Right lobe of liver (tissue), 4 donors: Measurements from ENCODE around the gene NOL4L.

Experiments
- CTCF ChIP-seq, 4 donors: fragments of 200-600 bp in 3 of 4; fragments of 450-650 bp in 1 of 4; IDR thresholded peaks; one replicate each; pipeline versions ENCODE4 v1.5.1 to v1.8.0; 2016 to 2022; ENCODE audit warnings: antibody characterized with exemption in 4 of 4, mild to moderate bottlenecking in 2 of 4
- POLR2A ChIP-seq: fragments of 450-650 bp; IDR thresholded peaks from one replicate; pipeline ENCODE4 v1.6.1; 2017; ENCODE audit warnings: antibody characterized with exemption, mild to moderate bottlenecking
- donor health status: DM: no; HTN: no; CAD: no.
- donor health status: DM: no; HTN: no; CAD: no.
- donor health status: DM: no; HTN: yes; CAD: no.

DNA sequence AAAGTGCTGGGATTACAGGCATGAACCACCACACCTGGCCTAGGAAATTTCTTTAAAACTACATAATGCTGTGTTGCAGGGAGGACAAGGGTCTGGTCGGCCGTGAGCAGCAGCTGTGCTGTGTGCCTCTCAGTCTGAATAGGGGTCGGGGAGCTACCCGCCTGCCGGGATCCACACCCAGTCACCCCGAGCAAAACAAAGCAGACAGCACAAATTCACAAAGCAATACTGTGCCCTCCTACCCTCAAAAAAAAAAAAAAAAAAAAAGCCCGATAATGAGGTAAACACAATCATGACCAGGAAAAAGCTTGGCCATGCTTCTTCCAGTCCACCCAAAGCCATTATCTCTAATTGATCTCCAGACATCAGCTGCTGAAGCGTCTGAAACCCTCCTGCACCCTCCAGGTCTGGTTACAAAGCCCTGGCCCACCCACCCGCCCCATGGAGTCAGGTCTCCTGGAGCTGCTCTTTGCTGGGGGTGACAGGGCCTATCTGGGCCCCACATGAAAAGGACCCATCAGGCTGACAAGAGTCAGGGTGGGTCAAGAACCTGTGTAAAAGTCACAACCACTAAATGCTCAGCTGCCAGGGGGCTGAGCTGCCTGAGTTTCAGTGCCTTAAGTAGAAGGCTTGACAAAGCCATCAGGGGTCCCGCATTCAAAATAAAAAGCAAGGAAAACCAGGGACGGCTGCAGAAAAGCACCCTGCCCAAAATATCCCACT lies 88.2 kb downstream of the NOL4L start:
- TF ChIP-seq CTCF (IDR thresholded peaks at IDR 0.05) (no peak), POLR2A (no peak)
